ENCODE measurements around the gene EGFL7. TPM values are rescaled to one million over a fixed set of nuclear protein-coding genes. Genes with fewer than 3 reads are reported as not detected.

The EGFL7 gene
- total RNA-seq, 2 donors from 2014 or later, result 31.5 to 34.0 TPM

- Histone ChIP-seq H3K36me3 (ENCODE audit: control insufficient read depth, insufficient read depth, low read length) (no peaks in the 10 kb centered on the region), H3K27ac (ENCODE audit: low read depth, low read length) (no peak overlapping the region), H3K4me3 (ENCODE audit: low read length) (no peak overlapping the region), H3K27me3 (ENCODE audit: control insufficient read depth, insufficient read depth, low read length, poor library complexity, severe bottlenecking) (no peaks in the 10 kb centered on the region), H3K9ac (ENCODE audit: extremely low read depth, low read length, poor library complexity, severe bottlenecking) (no peak overlapping the region), H3K4me1 (ENCODE audit: control insufficient read depth, insufficient read depth, low read length) (no peaks in the 10 kb centered on the region), H3K9me3 (ENCODE audit: control insufficient read depth, low read length) (no peaks in the 10 kb centered on the region)
- Mint-ChIP-seq H3K27ac (no peak overlapping the region), H3K9me3 (no peaks in the 10 kb centered on the region), H3K4me3 (no peak overlapping the region), H3K36me3 (ENCODE audit: low read depth) (no peaks in the 10 kb centered on the region), H3K4me1 (no peaks in the 10 kb centered on the region), H3K27me3 (ENCODE audit: insufficient read depth) (peaks cover 4% of the 10 kb centered on the region)
- 90 to 95% methylated on average over 9 to 13 of the region's 13 CpGs for WGBS, 2 experiments (ENCODE audit: insufficient coverage in 1 of 2, insufficient read length in 1 of 2)
- no peak for TF ChIP-seq CTCF (conservative IDR thresholded peaks at IDR 0.05)
- DNase-seq, result no peak
These were observed 1.7 kb upstream of the EGFL7 start for GRCh38 chr9:136660971-136661550.

- Histone ChIP-seq H3K4me3 (ENCODE audit: low read length) (no peak overlapping the region), H3K36me3 (ENCODE audit: control insufficient read depth, insufficient read depth, low read length) (no peaks in the 10 kb centered on the region), H3K9me3 (ENCODE audit: control insufficient read depth, low read length) (no peaks in the 10 kb centered on the region), H3K27ac (ENCODE audit: low read depth, low read length) (no peak overlapping the region), H3K4me1 (ENCODE audit: control insufficient read depth, insufficient read depth, low read length) (no peaks in the 10 kb centered on the region), H3K27me3 (ENCODE audit: control insufficient read depth, insufficient read depth, low read length, poor library complexity, severe bottlenecking) (no peaks in the 10 kb centered on the region), H3K9ac (ENCODE audit: extremely low read depth, low read length, poor library complexity, severe bottlenecking) (no peak overlapping the region)
- 88 to 90% methylated on average over 8 to 22 of the region's 22 CpGs for WGBS, 2 experiments (ENCODE audit: insufficient coverage in 1 of 2, insufficient read length in 1 of 2)
- H3K4me1 Mint-ChIP-seq, result no peaks in the 10 kb centered on the region
- no peak for TF ChIP-seq CTCF (conservative IDR thresholded peaks at IDR 0.05)
- DNase-seq, result no peak
- H3K9me3 Mint-ChIP-seq, result no peaks in the 10 kb centered on the region
- H3K27me3 Mint-ChIP-seq (ENCODE audit: insufficient read depth), result peaks cover 6% of the 10 kb centered on the region
- H3K27ac Mint-ChIP-seq, result no peak overlapping the region
- H3K36me3 Mint-ChIP-seq (ENCODE audit: low read depth), result no peaks in the 10 kb centered on the region
- no peak overlapping the region for H3K4me3 Mint-ChIP-seq
These were observed 933 bp upstream of the EGFL7 start for GRCh38 chr9:136661641-136662325.

- WGBS, 2 experiments (ENCODE audit: insufficient coverage in 1 of 2, insufficient read length in 1 of 2), result 83 to 84% methylated on average over 6 to 10 of the region's 10 CpGs
These were observed 425 bp upstream of the EGFL7 start for GRCh38 chr9:136662326-136662655.

More at GRCh38 chr9:136662326-136662655, 425 bp upstream of the EGFL7 start:
- no peak overlapping the region for H3K27ac Mint-ChIP-seq
- TF ChIP-seq CTCF (conservative IDR thresholded peaks at IDR 0.05), result no peak
- DNase-seq, result no peak
- H3K27me3 Mint-ChIP-seq (ENCODE audit: insufficient read depth), result peaks cover 6% of the 10 kb centered on the region
- no peaks in the 10 kb centered on the region for H3K4me1 ChIP-seq (ENCODE audit: control insufficient read depth, insufficient read depth, low read length)
- H3K4me1 Mint-ChIP-seq, result no peaks in the 10 kb centered on the region
- no peaks in the 10 kb centered on the region for H3K9me3 Mint-ChIP-seq
- no peaks in the 10 kb centered on the region for H3K36me3 Mint-ChIP-seq (ENCODE audit: low read depth)
- H3K9me3 ChIP-seq (ENCODE audit: control insufficient read depth, low read length), result no peaks in the 10 kb centered on the region
- no peak overlapping the region for H3K9ac ChIP-seq (ENCODE audit: extremely low read depth, low read length, poor library complexity, severe bottlenecking)
- H3K4me3 Mint-ChIP-seq, result no peak overlapping the region
- H3K27ac ChIP-seq (ENCODE audit: low read depth, low read length), result no peak overlapping the region
- H3K4me3 ChIP-seq (ENCODE audit: low read length), result no peak overlapping the region
- no peaks in the 10 kb centered on the region for H3K36me3 ChIP-seq (ENCODE audit: control insufficient read depth, insufficient read depth, low read length)
- no peaks in the 10 kb centered on the region for H3K27me3 ChIP-seq (ENCODE audit: control insufficient read depth, insufficient read depth, low read length, poor library complexity, severe bottlenecking)
